HEK293 (cell line): ENCODE results near the gene ATOH7.

Experiments
- CTCF ChIA-PET: fragments of 350-600 bp; formaldehyde crosslinking; extraction: SDS; loops from one replicate; lab custom pipeline; 2021; ENCODE audit warnings: antibody characterized with exemption; lab: Yijun Ruan, JAX
- POLR2A ChIA-PET: fragments of 300-600 bp; formaldehyde crosslinking; extraction: SDS; loops from one replicate; lab custom pipeline; 2020; ENCODE audit warnings: antibody characterized with exemption, inconsistent platforms; lab: Yijun Ruan, JAX
- H3K27ac ChIP-seq: fragments of 200-500 bp; sonication (Bioruptor generic); 2 replicates; pipeline ENCODE4 v1.5.1; 2014; ENCODE audit warnings: low read depth, low read length, control low read depth, inconsistent platforms; ENCODE audit errors: extremely low read depth
- H3K36me3 ChIP-seq, 2 experiments: fragments of 200-500 bp in 1 of 2; sonication (Bioruptor generic) in 1 of 2; 1 replicate in 1 of 2; 2 replicates in 1 of 2; pipeline ENCODE4 v1.5.1; 2014 to 2017; ENCODE audit warnings: inconsistent platforms in 2 of 2, low read length in 2 of 2; ENCODE audit not compliant: control insufficient read depth in 2 of 2, insufficient read depth in 1 of 2
- H3K4me1 ChIP-seq: fragments of 200-500 bp; sonication (Bioruptor generic); 2 replicates; pipeline ENCODE4 v1.5.1; 2014; ENCODE audit warnings: mild to moderate bottlenecking, low read length, inconsistent platforms; ENCODE audit not compliant: control insufficient read depth, insufficient read depth
- H3K4me3 ChIP-seq: 2 replicates; pipeline ENCODE4 v1.5.1; 2011; ENCODE audit warnings: low read depth, mild to moderate bottlenecking, control low read depth, low read length, moderate library complexity
- H3K9me3 ChIP-seq: fragments of 200-500 bp; sonication (Bioruptor generic); 2 replicates; pipeline ENCODE4 v1.5.1; 2014; ENCODE audit warnings: low read depth, low read length, inconsistent platforms; ENCODE audit not compliant: control insufficient read depth, insufficient read depth
- GLIS1 ChIP-seq: fragments of 450-650 bp; formaldehyde crosslinking; IDR thresholded peaks from 2 replicates; pipeline ENCODE4 v1.5.1; 2016; ENCODE audit warnings: missing biosample characterization, missing genetic modification characterization
- KLF1 ChIP-seq: fragments of 450-650 bp; formaldehyde crosslinking; IDR thresholded peaks from 2 replicates; pipeline ENCODE4 v1.5.1; 2016; ENCODE audit warnings: missing biosample characterization, missing genetic modification characterization
- KLF7 ChIP-seq: fragments of 450-650 bp; formaldehyde crosslinking; IDR thresholded peaks from 2 replicates; pipeline ENCODE4 v1.5.1; 2016; ENCODE audit warnings: missing biosample characterization, missing genetic modification characterization, borderline replicate concordance
- PATZ1 ChIP-seq: fragments of 450-650 bp; formaldehyde crosslinking; IDR thresholded peaks from 2 replicates; pipeline ENCODE4 v1.5.1; 2016; ENCODE audit warnings: missing biosample characterization, missing genetic modification characterization
- ZFP69B ChIP-seq: fragments of 450-650 bp; formaldehyde crosslinking; IDR thresholded peaks from 2 replicates; pipeline ENCODE4 v1.5.1; 2016; ENCODE audit warnings: missing biosample characterization, missing genetic modification characterization
- ZNF223 ChIP-seq: fragments of 450-650 bp; formaldehyde crosslinking; IDR thresholded peaks from 2 replicates; pipeline ENCODE4 v1.5.1; 2016; ENCODE audit warnings: missing biosample characterization, missing genetic modification characterization
- ZNF311 ChIP-seq: fragments of 450-650 bp; formaldehyde crosslinking; IDR thresholded peaks from 2 replicates; pipeline ENCODE4 v1.5.1; 2017; ENCODE audit warnings: missing biosample characterization, missing genetic modification characterization, borderline replicate concordance
- ZNF335 ChIP-seq: fragments of 450-650 bp; formaldehyde crosslinking; conservative IDR thresholded peaks from 2 replicates; pipeline ENCODE4 v1.5.1; 2016; ENCODE audit warnings: missing biosample characterization, missing genetic modification characterization
- ZNF341 ChIP-seq: fragments of 450-650 bp; formaldehyde crosslinking; IDR thresholded peaks from 2 replicates; pipeline ENCODE4; 2016; ENCODE audit warnings: low read depth, missing biosample characterization, missing genetic modification characterization
- ZNF416 ChIP-seq: fragments of 450-650 bp; formaldehyde crosslinking; IDR thresholded peaks from 2 replicates; pipeline ENCODE4 v1.5.1; 2016; ENCODE audit warnings: missing biosample characterization, missing genetic modification characterization
- ZNF423 ChIP-seq: fragments of 450-650 bp; formaldehyde crosslinking; IDR thresholded peaks from 2 replicates; pipeline ENCODE4 v1.5.1; 2016; ENCODE audit warnings: missing biosample characterization, missing genetic modification characterization
- ZNF544 ChIP-seq: fragments of 450-650 bp; formaldehyde crosslinking; IDR thresholded peaks from 2 replicates; pipeline ENCODE4 v1.5.0; 2017; ENCODE audit warnings: missing biosample characterization, missing genetic modification characterization
- ZNF558 ChIP-seq: fragments of 450-650 bp; formaldehyde crosslinking; IDR thresholded peaks from 2 replicates; pipeline ENCODE4 v1.5.1; 2016; ENCODE audit warnings: missing biosample characterization, missing genetic modification characterization
- ZNF654 ChIP-seq: fragments of 450-650 bp; formaldehyde crosslinking; IDR thresholded peaks from 2 replicates; pipeline ENCODE4 v1.5.1; 2016; ENCODE audit warnings: low read depth, missing biosample characterization, missing genetic modification characterization
- ZNF692 ChIP-seq: fragments of 450-650 bp; formaldehyde crosslinking; IDR thresholded peaks from 2 replicates; pipeline ENCODE4 v1.5.1; 2016; ENCODE audit warnings: missing biosample characterization, missing genetic modification characterization
- ZNF76 ChIP-seq: fragments of 450-650 bp; formaldehyde crosslinking; IDR thresholded peaks from 2 replicates; pipeline ENCODE4; 2016; ENCODE audit warnings: low read depth, missing biosample characterization, missing genetic modification characterization, borderline replicate concordance
- ZNF792 ChIP-seq: fragments of 450-650 bp; formaldehyde crosslinking; IDR thresholded peaks from 2 replicates; pipeline ENCODE4 v1.5.1; 2016; ENCODE audit warnings: missing biosample characterization, missing genetic modification characterization
- ZXDB ChIP-seq: fragments of 450-650 bp; formaldehyde crosslinking; IDR thresholded peaks from 2 replicates; pipeline ENCODE4 v1.5.1; 2016; ENCODE audit warnings: missing biosample characterization, missing genetic modification characterization
- TF ChIP-seq, protein P1 (sequence below): fragments of 450-650 bp; formaldehyde crosslinking; IDR thresholded peaks from 2 replicates; pipeline ENCODE4 v1.5.1; 2016; ENCODE audit warnings: missing biosample characterization, missing genetic modification characterization
- TF ChIP-seq, protein P2 (sequence below): fragments of 450-650 bp; formaldehyde crosslinking; IDR thresholded peaks from 2 replicates; pipeline ENCODE4 v1.5.1; 2016; ENCODE audit warnings: missing biosample characterization, missing genetic modification characterization

ATOH7 gene

GRCh38 chr10:68222391-68222790, 9.5 kb downstream of the ATOH7 start:
- ChIA-PET CTCF (interaction anchor here (2.8 kb wide), 1 partner anchor 10 kb away, joined by 13 read pairs; no protein-coding TSS in a partner anchor), POLR2A (no interaction called here)

DNA sequence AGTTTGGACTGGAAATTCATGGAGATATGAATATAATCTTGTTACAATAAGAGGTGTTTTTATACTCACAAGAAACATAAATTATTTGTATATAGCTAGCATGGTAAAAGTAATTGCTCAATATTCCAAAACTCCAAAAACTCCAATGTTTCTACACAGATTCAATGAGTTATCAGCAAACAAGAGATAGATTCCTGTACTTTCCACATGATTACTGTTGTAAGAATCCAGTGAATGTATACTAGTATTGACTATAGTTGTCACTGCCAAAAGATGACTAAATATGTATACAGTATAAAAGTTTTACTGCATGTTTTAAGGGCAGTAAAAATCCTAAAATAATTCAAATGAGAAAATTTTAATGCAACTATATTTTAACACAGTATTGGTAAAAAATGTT, 10.7 kb downstream of the ATOH7 start:
- no peak for TF ChIP-seq ZNF76 (tag by site-specific recombination)
- CTCF ChIA-PET = interaction anchor here (1.2 kb wide), 1 partner anchor 9 kb away, joined by 8 read pairs; no protein-coding TSS in a partner anchor

More at GRCh38 chr10:68222391-68222790, 9.5 kb downstream of the ATOH7 start:
- no peak overlapping the region for H3K27ac ChIP-seq
- no peaks in the 10 kb centered on the region for H3K36me3 ChIP-seq
- no peaks in the 10 kb centered on the region for H3K4me1 ChIP-seq
- TF ChIP-seq, protein P1, sequence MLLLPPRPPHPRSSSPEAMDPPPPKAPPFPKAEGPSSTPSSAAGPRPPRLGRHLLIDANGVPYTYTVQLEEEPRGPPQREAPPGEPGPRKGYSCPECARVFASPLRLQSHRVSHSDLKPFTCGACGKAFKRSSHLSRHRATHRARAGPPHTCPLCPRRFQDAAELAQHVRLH (tag by site-specific recombination) = no peak
- TF ChIP-seq GLIS1 (tag by site-specific recombination) = no peak
- TF ChIP-seq PATZ1 (tag by site-specific recombination) = no peak
- no peak for TF ChIP-seq ZNF416
- TF ChIP-seq ZNF223 (tag by site-specific recombination) = no peak
- H3K4me3 ChIP-seq = no peak overlapping the region
- H3K9me3 ChIP-seq = no peaks in the 10 kb centered on the region

DNA sequence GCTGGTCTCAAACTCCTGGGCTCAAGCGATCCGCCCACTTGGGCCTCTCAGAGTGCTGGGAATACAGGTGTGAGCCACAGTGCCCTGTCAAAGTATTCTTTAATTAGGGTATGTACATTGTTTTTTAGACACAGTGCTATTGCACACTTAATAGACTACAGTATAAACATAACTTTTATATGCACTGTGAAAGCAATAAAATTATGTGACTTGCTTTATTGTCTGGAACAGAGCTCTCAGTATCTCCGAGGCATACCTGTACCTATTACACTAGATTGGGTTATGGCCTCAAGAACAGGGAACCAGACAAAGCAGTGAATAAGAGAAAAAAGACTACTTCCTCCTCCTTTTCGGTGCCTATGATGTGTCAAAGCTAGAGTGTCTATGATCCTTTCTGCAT, 13.1 kb downstream of the ATOH7 start:
- H3K36me3 ChIP-seq = no peaks in the 10 kb centered on the region
- H3K4me3 ChIP-seq = no peak overlapping the region
- no peaks in the 10 kb centered on the region for H3K4me1 ChIP-seq
- CTCF ChIA-PET = no interaction called here
- H3K9me3 ChIP-seq = no peaks in the 10 kb centered on the region
- no peak overlapping the region for H3K27ac ChIP-seq
- TF ChIP-seq ZNF692 (tag by site-specific recombination) = no peak
- TF ChIP-seq ZNF311 (tag by site-specific recombination) = no peak
- no peak for TF ChIP-seq ZNF423
- TF ChIP-seq ZNF544 (tag by site-specific recombination) = no peak
- POLR2A ChIA-PET = no interaction called here

More for the DNA sequence above, 10.7 kb downstream of the ATOH7 start:
- H3K4me3 ChIP-seq = no peak overlapping the region
- H3K36me3 ChIP-seq = no peaks in the 10 kb centered on the region
- no peaks in the 10 kb centered on the region for H3K4me1 ChIP-seq
- no peak overlapping the region for H3K27ac ChIP-seq
- POLR2A ChIA-PET = no interaction called here
- no peaks in the 10 kb centered on the region for H3K9me3 ChIP-seq

DNA sequence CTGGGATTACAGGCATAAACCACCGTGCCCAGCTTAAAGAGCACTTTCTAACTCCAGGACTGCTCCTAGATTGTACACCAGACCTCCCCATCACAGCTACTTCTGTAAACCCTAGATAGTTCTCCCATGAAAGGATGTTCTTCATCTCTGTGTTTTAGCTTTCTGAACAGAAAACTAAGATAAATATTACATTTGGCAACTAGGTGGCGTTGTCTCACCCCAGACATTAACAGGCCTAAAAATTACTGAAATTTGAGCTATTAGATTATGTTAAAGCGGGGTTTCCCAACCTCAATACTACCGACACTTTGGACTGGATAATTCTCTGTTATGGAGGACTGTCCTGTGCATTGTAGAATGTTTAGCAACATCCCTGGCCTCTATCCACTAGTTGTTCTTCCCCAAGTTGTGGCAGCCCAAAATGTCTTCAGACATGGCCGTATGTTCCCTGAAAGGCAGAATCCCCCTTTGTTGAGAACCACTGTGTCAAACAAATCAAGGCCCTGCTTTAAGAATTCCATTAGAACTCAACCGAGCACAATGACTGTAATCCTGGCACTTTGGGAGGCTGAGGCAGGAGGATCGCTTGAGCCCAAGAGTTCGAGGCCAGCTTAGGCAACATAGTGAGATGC, 19.1 kb downstream of the ATOH7 start:
- Histone ChIP-seq H3K27ac (no peak overlapping the region), H3K4me1 (no peaks in the 10 kb centered on the region), H3K4me3 (no peak overlapping the region), H3K36me3 (no peaks in the 10 kb centered on the region), H3K9me3 (no peaks in the 10 kb centered on the region)
- ChIA-PET CTCF (interaction anchor here (0.5 to 6.1 kb wide), 47 partner anchors 9 to 466 kb away, joined by 3 to 73 read pairs (median 4); partner anchors contain the start of gene DNAJC12), POLR2A (interaction anchor here (1.8 kb wide), 1 partner anchor 120 kb away, joined by 14 read pairs; the partner anchor contains the start of genes HNRNPH3 and PBLD)
- TF ChIP-seq KLF7 (tag by site-specific recombination) (no peak), ZNF654 (tag by site-specific recombination) (peak; percentile 71), ZNF792 (tag by site-specific recombination) (no peak), ZNF558 (no peak), ZFP69B (tag by site-specific recombination) (0 out of 2 replicates have a peak, but pooled peaks have one; percentile 19), ZNF335 (tag by site-specific recombination) (no peak), ZXDB (tag by site-specific recombination) (peak; percentile 71), KLF1 (no peak), ZNF341 (no peak)
- TF ChIP-seq, protein P2, sequence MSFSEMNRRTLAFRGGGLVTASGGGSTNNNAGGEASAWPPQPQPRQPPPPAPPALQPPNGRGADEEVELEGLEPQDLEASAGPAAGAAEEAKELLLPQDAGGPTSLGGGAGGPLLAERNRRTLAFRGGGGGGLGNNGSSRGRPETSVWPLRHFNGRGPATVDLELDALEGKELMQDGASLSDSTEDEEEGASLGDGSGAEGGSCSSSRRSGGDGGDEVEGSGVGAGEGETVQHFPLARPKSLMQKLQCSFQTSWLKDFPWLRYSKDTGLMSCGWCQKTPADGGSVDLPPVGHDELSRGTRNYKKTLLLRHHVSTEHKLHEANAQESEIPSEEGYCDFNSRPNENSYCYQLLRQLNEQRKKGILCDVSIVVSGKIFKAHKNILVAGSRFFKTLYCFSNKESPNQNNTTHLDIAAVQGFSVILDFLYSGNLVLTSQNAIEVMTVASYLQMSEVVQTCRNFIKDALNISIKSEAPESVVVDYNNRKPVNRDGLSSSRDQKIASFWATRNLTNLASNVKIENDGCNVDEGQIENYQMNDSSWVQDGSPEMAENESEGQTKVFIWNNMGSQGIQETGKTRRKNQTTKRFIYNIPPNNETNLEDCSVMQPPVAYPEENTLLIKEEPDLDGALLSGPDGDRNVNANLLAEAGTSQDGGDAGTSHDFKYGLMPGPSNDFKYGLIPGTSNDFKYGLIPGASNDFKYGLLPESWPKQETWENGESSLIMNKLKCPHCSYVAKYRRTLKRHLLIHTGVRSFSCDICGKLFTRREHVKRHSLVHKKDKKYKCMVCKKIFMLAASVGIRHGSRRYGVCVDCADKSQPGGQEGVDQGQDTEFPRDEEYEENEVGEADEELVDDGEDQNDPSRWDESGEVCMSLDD = no peak
